Germinal center (tissue), 1 donor: ENCODE measurements around the gene MRPL30.
"Not testable (repeated sequence)": the region's sequence is repeated elsewhere in the genome, so short reads cannot be mapped to it uniquely, and the experiment has no call there.

Experiments used
- DNase-seq: peaks from one replicate; pipeline ENCODE4 v3.0.0; 2012; ENCODE audit warnings: mixed read lengths, low spot score

MRPL30 gene

DNA sequence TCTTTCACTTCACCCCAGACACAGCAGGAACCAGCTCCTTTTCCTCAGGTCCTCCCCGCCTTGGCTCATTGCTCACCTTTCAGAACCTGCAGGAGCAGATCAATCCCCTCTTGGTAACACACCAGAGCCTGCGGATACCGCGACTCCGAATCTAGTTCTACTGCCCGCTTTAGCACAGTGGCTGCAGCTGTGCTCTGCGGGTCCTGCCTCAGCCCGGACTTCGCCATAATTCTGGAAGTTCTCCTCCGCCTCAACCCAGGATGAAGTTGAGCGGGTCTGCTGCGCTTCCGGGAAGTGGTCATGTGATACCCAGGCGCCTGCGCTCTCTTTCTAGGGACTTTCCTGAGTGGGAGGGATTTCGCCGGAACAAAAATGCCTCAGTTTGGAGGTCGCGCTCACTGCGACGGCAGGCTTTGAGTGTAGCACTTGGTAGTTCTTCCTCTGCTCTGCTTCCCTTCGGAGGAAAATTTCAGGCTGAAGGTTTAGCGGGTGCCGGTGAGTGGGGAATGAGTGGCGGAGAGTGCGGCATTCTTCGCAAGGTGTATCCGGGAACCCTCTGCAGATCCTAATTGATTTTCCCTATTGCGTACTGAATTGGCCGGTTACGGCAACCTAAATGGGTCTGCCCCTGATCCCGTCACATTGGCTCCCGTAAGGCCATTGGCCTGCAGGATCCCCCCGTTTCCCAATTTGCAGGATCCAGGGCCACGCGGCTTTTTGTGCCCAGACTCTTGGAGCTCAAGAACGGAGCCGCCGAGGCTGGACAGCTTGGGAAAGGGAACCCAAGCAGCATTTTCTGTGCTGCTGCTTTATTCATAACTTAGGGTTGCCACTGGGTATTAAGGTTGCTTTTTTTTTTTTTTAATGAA, at the start of gene MRPL30, which contains the start of gene MITD1:
TSS of gene MRPL30 (plus strand) at position 430 of the 869 bp plus-strand sequence. CDS start 5,020 bp downstream, outside the sequence.
TSS of gene MITD1 (minus strand) at position 304 of the 869 bp plus-strand sequence. CDS start at position 227, 77 bp downstream.
- DNase-seq, result peak; percentile 86

DNA sequence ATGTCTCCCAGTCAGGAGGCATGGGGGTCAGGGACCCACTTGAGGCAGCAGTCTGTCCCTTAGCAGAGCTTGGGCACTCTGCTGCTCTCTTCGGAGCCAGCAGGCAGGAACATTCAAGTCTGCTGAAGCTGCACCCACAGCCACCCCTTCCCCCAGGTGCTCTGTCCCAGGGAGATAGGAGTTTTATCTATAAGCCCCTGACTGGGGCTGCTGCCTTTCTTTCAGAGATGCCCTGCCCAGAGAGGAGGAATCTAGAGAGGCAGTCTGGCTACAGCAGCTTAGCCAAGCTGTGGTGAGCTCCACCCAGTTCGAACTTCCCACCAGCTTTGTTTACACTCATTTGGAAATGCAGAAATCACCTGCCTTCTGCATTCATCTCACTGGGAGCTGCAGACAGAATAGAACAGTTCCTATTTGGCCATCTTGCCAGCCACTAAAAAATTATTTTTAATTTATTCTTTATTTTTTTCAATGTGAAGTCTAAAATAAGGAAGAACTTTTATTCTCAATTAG, 45.9 kb upstream of the MRPL30 start:
- not testable (repeated sequence) for DNase-seq

DNA sequence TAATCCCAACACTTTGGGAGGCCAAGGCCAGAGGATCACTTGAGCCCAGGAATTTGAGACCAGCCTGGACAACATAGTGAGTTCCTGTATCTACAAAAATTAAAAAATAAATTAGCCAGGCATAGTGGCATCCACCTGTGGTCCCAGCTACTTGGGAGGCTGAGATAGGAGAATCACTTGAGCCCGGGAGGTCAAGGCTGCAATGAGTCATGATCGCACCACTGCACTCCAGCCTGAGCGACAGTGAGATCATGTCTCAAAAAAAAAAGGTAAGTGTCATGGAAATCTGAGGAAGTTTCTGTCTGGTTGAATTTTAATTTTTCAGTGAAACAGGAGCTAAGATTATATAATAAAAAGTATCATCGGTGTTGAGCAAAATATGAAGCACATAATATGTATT, 42.0 kb upstream of the MRPL30 start:
- DNase-seq, result no peak

- no peak for DNase-seq
Measured at GRCh38 chr2:99140056-99140859, 40.7 kb upstream of the MRPL30 start.

DNA sequence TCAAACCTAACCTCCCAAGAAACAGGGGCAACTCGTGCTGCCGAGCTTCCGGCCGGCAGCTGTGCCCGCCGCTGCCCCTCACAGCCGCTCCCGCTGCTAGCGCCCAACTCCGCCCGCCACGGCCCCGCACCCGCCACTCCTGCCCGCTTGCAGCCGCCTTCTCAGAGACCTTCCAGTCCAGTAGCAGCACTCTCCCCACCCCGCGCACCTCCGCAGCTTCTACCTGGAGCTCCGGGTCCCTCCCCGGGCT, 40.2 kb upstream of the MRPL30 start:
- peak; percentile 10 for DNase-seq

DNA sequence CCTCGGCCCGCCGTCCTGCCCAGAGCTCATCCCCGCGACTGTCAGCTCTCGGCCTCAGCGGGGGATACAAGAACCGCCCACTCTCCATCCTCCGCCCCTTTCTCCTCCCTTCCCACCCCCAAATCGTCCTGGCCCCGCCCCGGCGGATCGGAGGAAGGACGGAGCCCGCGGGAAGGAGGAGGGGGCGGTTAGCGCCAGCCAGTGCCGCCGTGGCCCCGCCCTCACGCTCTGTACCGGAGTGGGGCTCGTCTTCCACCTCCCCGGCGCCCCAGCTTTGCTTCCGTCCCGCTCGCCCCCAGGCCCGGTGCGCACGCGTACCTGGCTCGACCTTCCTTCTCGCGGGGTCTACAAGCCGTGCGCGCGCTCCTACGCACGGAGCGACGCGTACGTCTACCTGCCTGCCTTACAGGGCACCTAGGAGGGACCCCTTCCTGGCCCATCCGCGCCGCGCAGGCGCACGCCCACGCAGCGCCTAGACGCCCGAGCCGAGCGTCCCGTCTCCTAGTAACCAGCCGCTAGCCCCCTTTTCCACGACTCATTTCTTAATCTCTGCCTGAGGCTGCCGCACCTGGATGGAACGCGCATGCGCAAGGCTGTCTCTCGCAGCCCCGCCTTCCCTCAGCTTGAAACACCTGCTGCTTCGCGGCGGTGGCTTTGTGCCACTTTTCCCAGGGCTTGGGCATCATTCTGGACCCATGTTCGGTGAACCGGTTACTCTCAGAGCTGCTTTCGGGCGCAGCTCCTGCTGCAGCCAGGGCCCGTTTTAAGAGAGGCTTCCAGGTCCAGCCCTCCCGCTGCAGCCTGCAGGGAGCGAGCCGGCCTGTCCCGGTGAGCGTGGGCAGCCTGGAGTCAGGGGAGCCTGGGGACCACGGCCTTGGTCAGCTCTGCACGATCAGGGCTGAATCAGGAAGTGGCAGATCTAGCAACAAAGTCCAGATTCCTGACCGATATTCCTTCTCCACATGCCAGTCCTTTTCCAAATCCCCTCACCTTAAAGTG, 39.6 kb upstream of the MRPL30 start, which contains the start of gene C2orf15:
TSS of gene C2orf15 (plus strand) at position 598 of the 999 bp plus-strand sequence. CDS start 8,852 bp downstream, outside the sequence.
- peak; percentile 90 for DNase-seq

- no peak for DNase-seq
Measured at GRCh38 chr2:99150706-99151105, 30.3 kb upstream of the MRPL30 start.

DNA sequence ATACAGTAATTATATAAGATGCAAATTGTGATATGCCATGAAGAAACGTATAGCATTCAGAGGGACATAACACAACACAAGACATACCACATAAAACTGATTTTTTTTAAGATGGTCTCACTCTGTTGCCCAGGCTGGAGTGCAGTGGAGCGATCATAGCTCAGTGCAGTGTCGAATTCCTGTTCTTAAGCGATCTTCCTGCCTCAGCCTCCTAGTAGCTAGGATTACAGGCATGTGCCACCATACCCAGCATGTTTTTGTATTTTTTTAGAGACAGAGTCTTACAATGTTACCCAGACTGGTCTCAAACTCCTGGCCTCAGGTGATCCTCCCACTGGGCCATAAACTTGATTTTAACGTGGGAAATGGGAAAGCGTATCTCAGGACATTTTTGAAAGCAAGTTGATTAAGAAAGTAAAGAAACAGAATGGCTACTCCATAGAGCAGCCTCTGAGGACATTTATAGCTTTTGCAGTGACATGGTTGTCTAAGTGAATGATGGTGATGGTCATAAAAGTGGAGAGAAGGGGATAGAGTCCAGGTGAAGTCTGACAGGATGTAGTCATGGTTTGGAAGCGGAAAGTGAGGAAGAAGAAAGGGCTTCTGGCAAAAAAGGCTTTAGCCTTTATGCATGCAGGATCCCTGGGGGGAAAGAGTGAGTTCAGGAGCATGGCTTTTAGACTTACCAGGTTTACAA, 28.6 kb upstream of the MRPL30 start:
- no peak for DNase-seq

DNA sequence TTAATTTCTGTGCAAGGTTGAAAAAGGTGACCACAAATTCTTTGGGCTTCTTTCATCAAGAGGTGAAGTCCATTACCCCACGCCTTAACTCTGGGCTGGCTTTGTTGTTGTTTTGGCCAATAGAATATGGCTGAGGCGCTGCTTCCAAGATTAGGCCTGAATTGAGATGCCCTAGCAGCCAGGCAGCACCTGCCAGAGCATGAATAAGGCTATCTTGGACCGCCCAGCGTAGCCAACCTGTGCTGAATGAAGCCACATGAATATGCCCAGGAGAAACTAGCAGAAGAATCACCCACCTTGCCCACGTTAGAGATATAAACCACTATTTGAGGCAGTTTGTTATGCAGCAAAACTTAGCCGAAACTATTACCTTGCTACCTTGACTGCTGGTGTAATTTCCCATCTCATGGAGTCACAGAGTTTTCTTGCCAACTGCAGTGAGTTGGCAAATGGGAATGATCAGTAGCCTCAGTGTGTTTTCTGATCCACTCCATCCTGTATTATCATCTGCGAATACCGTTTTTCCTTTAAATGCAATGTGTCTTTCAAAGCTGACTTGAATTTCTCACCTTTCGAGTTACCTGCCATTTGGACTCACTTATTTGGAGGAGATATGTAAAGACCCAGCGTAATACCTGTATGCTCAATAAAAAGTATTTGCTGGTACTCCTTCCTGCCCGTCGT, 26.9 kb upstream of the MRPL30 start:
- DNase-seq, result no peak

- peak; percentile 96 for DNase-seq
Measured at GRCh38 chr2:99154643-99155536, 26.1 kb upstream of the MRPL30 start, which contains the start of the genes LIPT1 and TSGA10. TSS of gene LIPT1 (plus strand) at chr2:99154967. CDS start at chr2:99161958, 6,991 bp downstream. TSS of gene TSGA10 (minus strand) at chr2:99154942. CDS start at chr2:99109439, 45,503 bp downstream.

DNA sequence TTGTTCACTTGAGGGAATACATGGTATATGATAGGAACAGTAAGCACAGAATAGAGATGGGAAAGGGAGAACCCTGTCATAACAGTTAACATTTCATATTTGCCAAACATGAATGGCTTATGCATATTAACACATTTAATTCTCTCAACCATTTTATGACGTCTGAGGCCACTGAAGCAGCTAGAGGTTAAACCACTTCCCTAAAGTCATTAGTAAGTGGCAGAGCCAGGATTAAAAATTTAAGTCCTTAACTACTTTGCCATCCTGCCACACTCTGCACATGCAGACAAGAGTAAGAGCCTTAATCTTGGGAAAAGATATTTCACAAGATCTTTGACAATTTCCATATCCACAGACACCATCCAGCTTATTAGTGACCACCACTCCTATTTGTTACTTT, 24.1 kb upstream of the MRPL30 start:
- DNase-seq, result peak; percentile 24

- DNase-seq, result no peak
Measured at GRCh38 chr2:99158599-99158998, 22.4 kb upstream of the MRPL30 start.

- DNase-seq, result no peak
Measured at GRCh38 chr2:99159594-99159993, 21.4 kb upstream of the MRPL30 start.

- DNase-seq, result no peak
Measured at GRCh38 chr2:99166218-99166617, 14.8 kb upstream of the MRPL30 start.

DNA sequence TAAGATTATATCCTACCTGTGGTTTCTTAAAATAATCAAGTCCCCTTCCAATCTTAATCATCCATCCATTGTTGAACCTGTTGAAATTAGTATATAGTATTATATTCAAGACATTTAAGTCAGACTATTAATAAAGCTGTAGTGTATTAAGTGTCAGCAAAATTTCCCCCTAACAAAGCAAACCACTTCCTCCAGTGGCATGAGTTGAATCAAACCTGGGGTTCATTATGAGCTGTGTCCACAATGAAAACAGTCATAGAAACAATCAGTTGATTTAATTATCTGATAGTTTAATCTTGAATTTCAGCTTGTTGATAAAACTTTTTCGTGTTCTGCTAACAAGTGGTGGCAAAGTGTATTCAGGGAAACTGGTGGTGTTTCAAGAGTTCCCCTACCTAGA, 11.4 kb upstream of the MRPL30 start:
- no peak for DNase-seq

DNA sequence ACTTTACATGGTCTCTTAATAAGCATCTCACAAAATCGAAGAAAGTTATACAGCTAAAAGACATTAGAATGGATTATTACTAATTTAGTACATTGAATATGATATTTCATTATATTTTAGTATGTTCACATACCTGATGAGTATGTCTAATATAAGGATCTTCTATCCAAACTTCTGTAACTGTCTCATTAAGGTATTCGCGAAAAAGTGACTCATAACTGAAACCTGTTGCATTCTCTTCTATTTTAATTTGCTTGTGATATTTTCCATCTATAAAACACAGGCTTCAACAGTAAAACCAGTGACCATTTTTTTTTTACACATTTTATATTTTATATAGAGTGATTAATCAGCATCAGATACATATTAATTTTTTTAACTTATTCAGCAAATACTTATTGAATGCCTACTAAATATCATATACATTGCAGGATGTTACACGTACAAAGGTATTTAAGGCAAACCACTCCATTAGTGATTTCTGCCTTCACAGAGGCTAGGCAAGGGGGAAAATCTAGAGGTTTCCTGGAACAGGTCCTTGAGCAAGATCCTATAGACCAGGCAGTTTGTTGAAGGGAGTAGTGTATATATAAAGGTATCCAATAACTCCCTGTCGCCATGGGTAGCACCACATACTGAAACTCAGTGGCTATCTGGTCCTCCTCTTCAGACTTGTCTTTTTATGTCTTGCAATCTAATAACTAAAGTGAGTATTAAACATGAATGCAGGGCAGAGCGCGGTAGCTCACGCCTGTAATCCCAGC, 9.4 kb upstream of the MRPL30 start:
- DNase-seq, result no peak

- no peak for DNase-seq
Measured at GRCh38 chr2:99181624-99182000, 628 bp downstream of the MRPL30 start.

- DNase-seq, result no peak
Measured at GRCh38 chr2:99183025-99183424, 2.0 kb downstream of the MRPL30 start.
